Stimulated activated CD8-positive, alpha-beta memory T cell treated with anti-CD3 and anti-CD28 coated beads, Interleukin-7, amount 100 ng/mL, for 48 hours (primary cell): ENCODE results near the gene TSR3.

Source experiments
- DNase-seq, 2 donors: peaks; one replicate each; pipeline ENCODE4 v3.0.0-alpha.2; 2020; ENCODE audit warnings: low read depth in 1 of 2; ENCODE audit errors: extremely low read depth in 1 of 2

The TSR3 gene

DNA sequence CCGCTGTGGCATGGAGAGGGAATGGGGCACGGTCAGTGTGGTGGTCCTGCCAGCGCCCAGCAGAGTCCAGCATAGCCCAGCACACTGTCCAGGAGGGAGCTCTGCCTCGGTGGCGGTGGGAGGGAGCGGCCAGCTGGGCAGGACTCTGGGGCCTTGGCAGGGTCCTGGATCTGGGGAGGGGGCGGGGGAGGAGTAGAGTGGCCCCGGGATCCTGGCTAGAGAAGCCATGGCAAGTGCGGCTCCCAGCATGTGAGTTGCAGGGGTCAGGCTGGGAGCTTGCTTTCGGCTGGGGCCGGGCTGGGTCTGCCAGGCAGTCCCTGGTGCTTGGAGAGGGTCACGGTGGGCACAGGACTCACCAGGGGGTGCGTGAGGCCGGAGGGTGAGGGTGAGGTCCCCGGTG lies 3.9 kb upstream of the TSR3 start:
- no peak for DNase-seq

DNA sequence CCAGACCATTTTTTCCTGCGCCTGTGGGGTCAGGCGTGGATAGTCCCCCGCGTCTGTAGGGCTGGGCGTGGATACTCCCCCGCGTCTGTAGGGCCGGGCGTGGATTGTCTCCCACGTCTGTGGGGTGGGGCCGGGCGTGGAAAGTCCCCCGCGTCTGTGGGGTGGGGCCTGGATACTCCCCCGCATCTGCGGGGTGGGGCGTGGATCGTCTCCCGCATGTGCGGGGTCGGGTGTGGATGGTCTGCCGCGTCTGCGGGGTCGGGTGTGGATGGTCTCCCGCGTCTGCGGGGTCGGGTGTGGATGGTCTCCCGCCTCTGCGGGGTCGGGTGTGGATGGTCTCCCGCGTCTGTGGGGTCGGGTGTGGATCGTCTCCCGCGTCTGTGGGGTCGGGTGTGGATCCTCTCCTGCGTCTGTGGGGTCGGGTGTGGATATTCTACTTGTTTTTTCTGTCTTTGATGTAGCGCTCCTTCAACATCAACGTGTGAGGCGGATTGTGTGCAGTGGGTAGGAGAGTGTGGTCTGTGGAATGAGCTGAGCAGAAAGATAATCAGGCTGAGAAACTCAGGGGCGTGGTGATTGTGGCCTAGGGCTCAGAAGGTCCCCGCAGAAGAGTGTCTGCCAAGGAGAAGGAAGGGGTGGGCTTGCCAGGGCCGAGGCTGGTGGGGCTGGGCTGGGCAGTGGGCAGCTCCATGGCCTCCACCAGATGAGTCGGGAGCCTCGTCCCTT lies 3.3 kb upstream of the TSR3 start:
- no peak for DNase-seq

DNA sequence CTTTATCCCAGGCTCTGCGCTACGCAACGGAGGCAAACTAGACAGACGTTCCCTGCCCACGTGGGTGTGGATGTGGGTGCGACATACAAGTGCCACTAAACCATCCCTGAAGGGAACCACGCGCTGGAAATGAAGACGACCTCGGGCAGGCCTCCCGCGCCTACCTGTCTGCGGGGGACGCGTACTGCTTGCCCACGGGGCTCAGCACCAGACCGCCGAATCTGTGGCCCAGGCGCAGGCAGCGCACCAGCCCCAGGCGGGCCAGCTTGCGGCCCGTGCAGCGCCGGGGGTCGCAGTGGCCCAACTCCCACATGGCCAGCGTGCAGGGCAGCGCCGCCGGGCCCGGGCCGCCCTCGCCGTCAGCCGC lies 480 bp downstream of the TSR3 start:
- DNase-seq, result no peak

DNA sequence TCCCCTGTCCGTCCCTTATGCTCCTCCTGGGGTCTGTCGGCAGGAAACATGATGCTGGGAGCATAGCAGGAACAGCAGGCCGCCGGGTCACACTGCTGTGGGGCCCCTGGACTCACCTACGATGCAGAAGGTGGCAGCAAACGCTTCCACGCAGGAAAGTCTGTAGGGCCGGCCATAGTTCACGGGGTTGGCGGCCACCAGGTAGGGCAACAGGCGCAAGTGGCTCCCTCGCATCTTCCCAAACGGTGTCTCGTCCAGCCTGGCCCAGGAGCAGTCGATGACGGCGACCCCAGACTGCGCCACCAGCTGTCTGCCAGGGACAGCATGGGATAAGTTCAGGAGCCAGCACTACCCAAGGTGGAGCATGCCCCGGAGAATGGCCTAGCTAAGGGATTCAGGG lies 987 bp downstream of the TSR3 start:
- DNase-seq, result no peak

DNA sequence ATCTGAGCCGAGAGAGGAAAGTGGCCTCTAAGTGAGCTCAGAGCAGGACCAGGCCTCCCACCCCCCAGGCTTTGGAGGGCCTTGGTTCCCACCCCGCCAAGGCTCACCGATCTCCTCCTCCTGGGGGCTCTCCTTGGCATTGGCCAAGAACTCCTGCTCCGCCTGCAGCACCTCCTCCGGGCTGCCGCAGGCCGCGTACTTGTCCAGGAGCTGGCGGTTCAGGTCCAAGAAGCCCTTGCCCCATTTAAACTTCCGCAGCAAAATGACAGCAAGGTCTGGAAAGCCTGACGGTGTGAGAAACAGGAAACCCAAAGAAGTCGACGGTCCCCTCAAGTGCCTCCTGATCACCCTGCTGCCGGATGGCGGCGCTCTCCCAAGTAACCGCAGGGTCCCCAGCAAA lies 1.7 kb downstream of the TSR3 start:
- no peak for DNase-seq

DNA sequence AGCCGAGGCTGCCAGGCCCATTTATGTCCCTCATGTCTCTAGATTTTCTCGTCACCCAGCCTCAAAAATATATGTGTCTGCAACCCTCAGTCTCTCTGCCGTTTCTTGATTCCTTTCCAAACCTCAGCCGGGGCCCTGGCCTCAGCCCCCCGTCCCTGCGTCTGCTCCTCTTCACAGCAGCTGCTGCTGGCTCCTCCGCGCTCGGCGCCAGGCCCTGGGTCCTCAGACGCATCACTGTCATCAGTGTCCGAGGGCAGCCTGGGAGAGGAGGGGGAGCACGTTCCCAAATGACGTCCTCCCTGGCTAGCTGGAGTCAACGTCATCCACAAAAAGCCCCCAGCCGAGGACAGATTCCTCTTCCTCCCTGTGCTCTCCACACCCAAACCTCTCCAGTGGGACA lies 2.3 kb downstream of the TSR3 start:
- no peak for DNase-seq

DNA sequence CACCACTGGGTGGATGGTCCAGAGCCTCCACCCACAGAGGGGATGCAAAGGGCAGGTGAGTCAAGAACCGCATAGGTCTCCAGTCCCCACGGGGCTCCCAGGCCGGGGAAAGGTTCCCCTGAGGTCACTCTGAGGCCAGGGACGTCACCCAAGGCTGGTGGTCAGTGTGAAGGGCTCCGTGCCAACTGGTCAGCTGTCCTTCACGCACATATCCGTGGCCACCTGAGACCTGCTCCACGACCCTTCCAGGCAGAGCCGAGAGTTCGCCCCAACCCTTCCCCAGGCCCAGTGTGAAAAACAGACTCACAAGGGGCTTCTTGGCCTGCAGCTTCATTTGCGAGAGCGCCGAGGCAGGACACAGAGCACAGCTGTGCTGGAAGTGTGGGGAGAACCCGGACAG lies 2.8 kb downstream of the TSR3 start:
- DNase-seq, result no peak

DNA sequence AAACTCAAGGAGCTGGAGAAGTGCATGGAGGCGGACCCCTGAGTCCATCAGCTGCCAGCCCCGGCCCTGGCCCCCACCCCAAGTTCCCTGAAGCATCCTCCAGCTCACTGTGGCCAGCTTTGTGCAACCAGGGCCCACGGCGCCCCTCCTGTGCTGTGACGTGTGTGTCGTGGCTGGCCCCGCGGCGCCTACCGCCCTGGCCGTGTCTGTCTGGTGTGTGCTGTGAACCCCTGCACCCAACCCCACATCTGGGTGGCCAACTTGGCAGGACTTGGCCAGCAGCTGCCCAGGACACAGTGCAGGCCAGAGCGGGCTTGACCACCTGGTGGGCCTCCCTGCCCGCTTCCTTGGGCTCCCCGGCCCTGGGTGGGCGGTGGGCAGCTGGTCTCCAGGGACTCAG lies 3.2 kb downstream of the TSR3 start:
- DNase-seq, result no peak

DNA sequence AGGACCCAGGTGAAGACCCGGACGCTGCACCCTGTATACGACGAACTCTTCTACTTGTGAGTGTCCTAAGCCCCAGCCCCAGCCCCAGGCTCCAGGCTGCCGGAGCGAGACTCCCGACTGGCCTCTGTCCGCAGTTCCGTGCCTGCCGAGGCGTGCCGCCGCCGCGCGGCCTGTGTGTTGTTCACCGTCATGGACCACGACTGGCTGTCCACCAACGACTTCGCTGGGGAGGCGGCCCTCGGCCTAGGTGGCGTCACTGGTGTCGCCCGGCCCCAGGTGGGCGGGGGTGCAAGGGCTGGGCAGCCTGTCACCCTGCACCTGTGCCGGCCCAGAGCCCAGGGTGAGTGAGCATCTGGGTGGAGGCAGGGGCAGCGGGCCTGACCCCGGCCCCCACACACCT lies 3.7 kb downstream of the TSR3 start:
- DNase-seq, result no peak

DNA sequence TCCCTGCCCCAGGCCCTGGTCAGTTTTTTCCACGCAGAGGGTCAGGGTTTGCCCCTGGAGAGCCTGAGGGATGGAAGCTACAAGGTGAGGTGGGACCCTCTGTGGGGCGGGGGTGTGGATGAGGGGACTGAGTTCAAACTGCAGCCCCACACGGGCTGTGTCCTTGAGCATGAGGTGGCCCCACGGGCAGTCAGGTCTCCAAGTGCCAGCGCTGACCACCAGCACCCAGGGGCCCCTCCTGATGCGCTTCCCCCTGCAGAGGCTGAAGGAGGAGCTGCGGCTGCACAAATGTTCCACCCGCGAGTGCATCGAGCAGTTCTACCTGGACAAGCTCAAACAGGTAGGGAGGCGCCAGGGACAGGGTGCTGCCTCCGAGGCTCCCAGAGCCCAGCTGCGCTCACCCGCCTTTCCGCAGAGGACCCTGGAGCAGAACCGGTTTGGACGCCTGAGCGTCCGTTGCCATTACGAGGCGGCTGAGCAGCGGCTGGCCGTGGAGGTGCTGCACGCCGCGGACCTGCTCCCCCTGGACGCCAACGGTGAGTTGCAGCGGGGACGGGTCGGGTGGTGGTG lies 4.3 kb downstream of the TSR3 start:
- no peak for DNase-seq

DNA sequence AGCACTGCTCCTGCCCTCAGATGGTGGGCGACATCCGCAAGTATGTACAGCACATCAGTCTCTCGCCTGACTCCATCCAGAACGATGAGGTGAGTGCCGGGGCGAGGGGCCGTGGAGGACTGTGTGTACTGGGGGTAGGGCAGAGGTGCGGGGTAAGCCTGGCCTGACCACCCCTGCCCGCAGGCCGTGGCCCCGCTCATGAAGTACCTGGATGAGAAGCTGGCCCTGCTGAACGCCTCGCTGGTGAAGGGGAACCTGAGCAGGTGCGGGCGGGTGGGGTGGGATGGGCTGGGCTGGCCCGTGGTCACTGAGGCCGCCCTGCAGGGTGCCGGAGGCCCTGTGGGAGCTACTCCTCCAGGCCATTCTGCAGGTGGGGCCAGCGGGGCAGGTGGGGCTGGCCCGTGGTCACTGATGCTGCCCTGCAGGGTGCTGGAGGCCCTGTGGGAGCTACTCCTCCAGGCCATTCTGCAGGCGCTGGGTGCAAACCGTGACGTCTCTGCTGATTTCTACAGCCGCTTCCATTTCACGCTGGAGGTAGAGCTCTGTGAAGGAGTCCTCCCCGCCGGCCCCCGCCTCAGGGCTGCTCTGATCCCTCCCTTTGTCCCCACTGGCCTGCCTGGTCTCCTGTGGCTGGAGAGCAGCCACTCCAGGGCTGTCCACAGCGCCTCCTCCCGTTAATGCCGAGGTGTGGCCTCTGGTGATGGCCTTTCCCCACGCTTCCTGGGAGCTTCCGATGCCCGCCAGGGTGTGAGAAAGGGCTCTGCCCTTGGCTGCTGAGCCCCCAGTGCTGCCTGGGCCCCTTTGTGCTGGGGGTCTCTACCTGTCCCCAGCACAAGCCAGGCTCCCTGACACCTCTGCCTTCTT lies 5.0 kb downstream of the TSR3 start:
- no peak for DNase-seq

DNA sequence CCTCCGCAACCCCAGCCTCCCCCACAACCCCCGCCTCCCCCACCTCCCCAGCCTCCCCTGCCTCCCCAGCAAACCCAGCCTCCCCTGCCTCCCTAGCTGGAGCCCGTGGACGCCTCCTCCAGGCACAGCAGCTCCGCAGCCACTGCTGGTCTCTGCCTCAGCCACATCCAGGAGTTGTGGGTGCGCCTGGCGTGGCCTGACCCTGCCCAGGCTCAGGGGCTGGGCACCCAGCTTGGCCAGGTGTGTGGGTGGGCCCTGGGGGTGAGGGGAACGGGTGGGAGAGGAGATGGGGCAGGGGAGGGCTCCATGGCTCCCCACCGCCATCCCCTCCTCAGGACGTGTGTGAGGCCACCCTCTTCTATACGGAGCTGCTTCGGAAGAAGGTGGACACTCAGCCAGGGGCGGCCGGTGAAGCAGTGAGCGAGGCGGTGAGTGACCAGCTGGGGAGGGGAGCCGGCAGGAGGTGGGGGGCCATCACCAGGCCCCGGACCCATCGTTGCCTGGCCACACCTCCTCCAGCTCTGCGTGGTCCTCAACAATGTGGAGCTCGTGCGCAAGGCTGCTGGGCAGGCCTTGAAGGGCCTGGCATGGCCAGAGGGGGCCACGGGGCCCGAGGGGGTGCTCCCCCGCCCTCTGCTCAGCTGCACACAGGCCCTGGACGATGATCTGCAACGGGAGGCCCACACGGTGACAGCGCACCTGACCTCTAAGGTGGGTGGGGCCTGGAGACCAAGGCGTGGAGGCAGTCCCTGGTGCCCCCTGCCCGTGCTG lies 5.8 kb downstream of the TSR3 start:
- DNase-seq, result no peak

DNA sequence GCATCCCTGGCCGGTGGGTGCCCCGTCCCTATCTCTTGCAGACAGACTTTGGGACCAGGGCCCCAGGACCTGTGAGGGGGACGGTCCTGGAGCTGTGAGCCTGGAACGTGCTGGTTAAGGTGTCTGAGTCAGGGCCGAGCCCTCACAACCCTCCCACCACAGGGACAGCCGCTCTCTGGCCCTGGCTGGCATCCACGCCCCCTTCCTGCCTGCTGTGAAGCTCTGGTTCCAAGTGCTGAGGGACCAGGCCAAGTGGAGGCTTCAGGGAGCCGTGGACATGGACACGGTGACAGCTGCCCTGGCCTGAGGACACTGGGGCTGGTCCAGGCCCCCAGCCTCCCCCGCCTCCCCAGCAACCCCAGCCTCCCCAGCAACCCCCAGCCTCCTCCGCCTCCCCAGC lies 6.6 kb downstream of the TSR3 start:
- DNase-seq, result no peak

DNA sequence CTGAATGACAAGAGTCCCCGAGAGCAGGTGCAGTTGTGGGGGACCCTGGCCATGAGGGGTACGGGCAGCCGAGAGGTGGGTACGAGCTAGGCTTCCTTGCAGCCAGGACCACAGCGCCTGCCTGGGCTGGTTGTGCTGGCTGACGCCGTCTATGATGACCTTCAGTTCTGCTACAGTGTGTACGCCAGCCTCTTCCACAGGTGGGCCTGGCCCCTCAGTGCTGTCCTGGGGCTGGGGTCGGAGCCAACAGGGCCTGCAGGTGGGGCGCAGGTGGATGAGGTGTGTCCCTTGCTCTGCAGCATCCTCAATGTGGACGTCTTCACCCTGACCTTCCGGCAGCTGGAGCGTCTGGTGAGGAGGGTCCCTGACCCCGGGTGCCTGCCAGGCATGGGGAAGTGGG lies 7.2 kb downstream of the TSR3 start:
- no peak for DNase-seq

DNA sequence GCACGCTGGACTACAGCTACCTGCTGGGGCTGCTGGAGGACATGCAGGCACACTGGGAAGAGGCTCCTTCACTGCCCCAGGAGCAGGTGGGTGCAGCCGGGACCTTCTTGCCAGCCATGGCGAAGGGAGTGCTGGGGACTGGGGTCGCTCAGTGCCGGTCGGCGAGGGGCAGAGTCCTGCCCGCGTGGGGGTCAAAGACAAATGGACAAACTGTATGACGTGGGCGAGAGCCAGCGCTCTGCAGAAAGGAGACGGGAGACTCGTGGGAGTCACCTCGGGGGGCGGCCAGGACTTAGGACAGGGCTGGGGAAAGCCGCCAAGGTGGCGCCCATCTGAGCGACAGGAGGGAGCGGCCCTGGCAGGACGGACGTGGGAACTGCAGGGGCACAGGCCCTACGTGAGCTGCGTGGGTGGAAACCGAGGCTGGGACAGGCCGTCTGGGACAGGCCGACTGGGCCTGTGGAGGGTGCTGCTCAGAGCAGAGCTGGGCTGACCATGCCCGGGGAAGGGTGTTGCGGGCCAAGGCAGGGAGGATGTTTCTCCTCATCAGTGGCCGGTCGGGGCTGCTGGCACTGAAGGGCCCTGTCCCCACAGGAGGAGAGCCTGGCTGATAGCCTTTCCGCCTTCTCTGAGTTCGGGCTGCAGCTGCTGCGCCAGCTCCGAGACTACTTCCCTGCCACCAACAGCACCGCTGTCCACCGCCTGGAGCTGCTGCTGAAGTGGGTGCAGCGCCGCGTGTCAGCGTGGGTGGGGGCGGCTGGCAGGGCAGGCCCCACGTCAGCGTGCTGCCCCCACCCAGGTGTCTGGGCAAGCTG lies 8.0 kb downstream of the TSR3 start:
- DNase-seq, result no peak

DNA sequence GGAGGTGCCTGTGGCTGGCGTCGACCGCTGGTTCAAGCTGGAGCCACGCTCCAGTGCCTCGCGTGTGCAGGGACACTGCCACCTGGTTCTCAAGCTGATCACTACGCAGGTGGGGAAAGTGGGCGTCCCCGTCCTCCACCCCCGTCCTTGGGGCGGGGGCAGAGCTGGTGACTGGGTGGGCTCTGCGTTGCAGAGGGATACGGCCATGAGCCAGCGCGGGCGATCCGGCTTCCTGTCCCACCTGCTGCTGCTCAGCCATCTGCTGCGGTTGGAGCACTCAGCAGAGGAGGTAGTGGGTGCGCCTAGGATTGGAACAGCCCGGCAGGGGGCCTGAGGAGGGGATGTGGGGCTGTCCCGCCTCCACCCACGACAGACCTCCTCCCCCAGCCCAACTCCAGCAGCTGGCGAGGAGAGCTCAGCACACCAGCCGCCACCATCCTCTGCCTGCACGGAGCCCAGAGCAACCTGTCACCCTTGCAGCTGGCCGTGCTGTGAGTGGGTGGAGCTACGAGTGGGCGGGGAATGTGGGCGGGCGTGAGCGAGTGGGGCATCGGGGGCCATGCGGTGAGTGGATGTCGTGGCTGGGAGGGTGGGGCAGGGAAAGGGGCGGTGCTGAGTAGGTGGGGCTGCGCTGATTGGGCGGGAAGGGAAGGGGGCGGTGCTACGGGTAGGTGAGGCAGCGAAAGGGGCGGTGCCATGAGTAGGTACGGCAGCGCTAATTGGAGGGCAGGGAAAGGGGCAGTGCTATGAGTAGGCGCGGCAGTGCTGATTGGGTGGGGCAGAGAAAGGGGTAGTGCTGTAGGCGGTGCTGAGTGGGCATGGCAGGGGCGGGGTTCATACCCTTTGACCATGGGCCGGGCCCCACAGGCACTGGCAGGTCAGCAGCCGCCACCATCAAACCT lies 8.9 kb downstream of the TSR3 start:
- DNase-seq, result peak; percentile 82 to 94

DNA sequence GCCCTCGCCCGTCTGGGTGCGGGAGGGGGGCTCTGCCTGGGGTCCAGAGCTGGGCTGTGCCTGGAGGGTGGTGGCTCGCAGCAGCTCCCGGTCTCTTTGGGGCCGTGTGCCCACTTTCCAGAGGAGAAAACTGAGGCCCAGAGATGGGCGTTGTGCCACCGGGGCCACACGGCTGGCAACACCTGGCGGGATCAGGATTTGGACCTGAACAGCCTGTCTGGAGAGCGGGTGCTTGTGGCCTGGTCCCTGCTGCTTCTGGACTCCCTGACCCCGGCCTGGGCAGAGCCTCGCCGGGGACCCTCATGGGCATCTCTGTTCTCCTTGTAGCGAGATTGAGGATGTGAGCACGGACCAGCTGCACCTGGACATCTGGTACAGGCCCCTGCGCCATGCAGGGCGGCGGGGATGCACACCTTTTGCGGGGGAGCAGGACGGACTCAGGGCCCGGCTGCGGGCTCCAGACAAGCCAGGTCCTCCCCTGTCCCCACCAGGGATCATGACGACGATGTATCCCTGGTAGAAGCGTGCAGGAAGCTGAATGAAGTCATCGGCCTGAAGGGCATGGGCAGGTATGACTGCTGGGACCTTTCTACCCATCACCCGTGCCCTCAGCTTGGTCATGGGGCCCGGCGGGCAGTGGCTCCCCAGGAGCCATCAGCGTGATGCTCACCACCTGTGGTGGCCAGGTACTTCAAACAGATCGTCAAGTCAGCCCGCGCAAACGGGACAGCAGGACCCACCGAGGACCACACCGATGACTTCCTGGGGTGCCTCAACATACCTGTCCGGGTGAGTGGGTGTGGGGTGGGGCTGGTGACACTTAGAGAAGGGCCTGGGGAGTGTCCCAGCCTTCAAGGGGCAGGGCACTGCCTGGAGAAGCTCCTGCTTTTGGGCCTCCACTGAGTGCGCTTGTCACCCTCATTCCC lies 9.9 kb downstream of the TSR3 start:
- DNase-seq, result no peak

DNA sequence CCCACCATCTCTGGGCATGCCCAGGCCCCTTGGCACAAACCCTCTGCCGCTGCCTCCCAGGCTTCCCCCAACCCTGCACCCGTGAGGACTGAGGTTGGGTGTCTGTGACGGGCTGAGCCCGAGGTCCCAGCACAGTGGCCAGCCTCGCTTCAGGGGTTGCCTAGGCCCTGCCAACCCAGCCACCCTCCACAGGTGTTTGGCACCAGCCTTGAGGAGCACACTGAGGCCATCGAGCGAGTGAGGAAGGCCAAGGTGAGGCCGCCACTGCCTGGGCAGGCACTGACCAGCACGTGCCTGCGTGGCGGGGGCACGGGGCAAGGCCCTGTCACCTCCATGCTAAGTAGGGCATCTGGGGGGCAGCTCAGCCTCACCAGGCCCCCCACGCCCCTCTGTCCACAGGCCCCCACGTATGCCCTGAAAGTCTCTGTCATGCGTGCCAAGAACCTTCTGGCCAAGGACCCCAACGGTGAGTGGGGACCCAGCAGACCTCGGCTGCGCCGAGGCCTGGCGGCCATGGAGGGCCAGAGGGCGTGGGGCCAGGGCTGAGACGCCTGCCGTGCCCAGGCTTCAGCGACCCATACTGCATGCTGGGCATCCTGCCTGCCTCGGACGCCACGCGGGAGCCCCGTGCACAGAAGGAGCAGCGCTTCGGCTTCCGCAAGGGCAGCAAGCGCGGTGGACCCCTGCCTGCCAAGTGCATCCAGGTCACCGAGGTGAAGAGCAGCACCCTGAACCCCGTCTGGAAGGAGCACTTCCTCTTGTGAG lies 10.8 kb downstream of the TSR3 start:
- DNase-seq, result no peak
